ENCODE data around the gene ACKR2.

The ACKR2 gene

DNA sequence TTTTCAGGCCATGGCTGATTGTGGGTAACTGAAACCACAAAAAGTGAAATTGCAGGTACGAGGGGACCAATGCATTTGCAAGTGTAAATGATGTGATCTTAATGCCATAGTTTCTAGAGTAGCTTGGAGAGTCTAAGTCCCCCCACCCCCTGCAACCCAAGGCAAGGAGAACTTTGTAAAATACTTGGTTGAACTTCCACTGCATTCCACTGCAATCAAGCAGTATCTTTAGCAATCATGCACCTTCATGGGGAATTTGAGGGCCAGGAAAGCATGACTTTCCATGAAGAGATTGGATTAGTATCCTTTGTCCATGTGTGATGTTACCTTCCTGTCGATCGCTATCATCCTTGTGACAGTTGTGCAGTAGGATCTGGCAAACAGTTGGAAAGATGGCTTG is 77.8 kb downstream of the ACKR2 start:
- DNase-seq (ENCODE audit: low read depth), result no peak

GRCh38 chr3:42891042-42891441 is 81.8 kb downstream of the ACKR2 start:
- DNase-seq (ENCODE audit: low read depth), result no peak

DNA sequence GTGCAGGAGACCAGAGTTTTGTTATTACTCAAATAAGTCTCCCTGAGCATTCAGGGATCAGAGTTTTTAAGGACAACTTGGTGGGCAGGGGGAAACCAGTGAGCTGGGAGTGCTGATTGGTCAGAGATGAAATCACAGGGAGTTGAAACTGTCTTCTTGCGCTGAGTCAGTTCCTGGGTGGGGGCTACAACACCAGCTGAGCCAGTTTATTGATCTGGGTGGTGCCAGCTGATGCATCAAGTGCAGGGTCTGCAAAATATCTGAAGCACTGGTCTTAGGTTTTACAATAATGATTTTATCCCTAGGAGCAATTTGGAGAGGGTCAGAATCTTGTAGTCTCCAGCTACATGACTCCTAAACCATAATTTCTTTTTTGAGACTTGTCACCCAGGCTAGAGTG is 82.9 kb downstream of the ACKR2 start:
- DNase-seq (ENCODE audit: low read depth), result no peak

DNA sequence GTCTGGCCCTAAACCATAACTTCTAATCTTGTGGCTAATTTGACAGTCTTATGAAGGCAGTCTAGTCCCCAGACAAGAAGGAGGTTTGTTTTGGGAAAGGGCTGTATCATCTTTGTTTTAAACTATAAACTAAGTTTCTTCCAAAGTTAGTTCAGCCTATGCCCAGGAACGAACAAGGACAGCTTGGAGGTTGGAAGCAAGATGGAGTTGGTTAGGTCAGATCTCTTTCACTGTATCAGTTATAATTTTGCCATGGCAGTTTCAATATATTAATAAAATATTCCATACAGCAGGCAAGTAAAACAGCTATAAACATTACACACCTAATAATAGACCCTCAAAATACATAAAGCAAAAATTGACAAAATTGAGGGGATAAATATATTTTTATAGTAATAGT is 83.6 kb downstream of the ACKR2 start:
- DNase-seq (ENCODE audit: low read depth), result no peak

- DNase-seq (ENCODE audit: low read depth), result no peak
Observed at GRCh38 chr3:42894698-42895579, 85.7 kb downstream of the ACKR2 start.

DNA sequence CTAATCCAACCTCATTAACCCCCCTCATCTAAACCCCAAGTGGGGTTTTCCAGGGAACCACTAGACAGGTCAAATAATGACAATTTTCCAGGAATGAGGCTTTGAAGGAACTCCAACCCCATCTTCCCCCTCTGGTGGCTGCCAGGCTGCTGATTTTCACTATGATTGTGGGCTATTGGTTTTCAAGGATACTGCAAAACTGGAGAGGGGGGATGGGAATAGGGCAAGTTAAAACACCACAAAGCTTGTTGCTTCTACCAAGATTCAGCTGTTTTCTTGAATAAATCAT is 86.3 kb downstream of the ACKR2 start:
- no peak for DNase-seq (ENCODE audit: low read depth)

DNA sequence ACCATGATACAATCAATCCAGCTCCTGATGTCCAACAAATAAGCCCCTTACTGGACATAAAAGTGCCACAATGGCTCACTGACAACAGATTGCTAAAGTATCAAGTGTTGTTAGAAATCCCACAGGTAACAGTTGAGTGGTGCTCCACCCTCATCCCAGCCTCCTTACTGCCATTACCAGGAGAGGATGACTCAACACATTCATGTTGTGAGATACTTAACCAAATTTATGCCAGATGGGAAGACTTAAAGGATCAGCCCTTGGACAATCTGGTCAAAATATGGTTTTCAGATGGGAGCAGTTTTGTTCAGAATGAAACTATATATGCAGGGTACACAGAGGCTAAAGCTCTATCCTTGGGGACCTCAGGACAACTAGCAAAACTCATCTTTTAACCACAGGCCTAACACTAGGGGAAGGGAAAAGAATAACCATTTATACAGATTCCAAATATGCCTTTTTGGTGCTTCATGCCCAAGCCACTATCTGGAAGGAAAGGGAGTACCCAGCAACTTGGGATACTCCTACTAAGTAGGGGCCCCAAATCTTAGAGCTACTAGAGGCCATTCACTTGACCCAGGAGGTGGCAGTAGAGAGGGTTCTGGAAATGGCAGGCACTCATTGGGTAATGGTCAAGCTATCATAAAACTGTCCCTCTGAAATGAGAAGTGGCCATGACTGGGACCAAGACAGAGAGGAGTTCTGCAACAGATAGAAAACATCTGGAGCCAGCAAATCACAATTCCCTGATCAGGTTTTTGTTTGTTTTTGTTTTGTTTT is 89.8 kb downstream of the ACKR2 start:
- no peak for DNase-seq (ENCODE audit: low read depth)

GRCh38 chr3:42900226-42901072 is 91.2 kb downstream of the ACKR2 start:
- no peak for DNase-seq (ENCODE audit: low read depth)

- DNase-seq (ENCODE audit: low read depth), result no peak
Observed at GRCh38 chr3:42901073-42901415, 91.8 kb downstream of the ACKR2 start.

- DNase-seq (ENCODE audit: low read depth), result no peak
Observed at GRCh38 chr3:42902257-42902656, 93.0 kb downstream of the ACKR2 start.

DNA sequence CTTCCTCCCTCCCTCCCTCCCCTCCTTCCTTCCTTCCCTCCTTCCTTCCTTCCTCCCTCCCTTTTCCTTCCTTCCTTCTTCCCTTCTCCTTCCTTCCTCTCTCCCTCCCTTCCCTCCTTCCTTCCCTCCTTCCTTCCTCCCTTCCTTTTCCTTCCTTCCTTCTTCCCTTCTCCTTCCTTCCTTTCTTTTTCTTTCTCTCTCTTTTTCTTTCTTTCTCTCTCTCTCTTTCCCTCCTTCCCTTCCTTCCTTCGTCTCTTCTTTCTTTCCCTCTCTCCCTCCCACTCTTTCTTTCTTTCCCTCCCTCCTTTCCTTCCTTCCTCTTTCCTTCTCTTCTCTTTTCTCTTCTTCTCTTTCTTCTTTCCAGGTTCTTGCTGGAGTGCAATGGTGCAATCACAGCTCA is 94.8 kb downstream of the ACKR2 start:
- no peak for DNase-seq (ENCODE audit: low read depth)

DNA sequence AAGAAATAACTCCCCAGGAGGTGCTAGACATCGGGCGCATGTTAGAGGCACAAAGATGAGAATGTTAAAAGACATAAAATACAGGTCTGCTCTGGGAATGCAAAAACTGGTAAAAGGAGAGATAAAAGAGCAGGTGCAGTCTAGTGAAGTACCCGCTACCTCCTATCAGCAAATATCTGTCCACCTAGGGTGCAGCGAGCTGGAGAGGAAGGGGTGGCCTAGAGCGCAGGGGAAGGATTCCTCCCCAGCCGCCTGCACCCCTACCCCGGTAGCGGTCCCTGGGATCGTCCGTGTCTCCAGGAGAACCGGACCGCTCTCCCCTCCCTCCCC is 96.5 kb downstream of the ACKR2 start:
- DNase-seq (ENCODE audit: low read depth), result no peak

- no peak for DNase-seq (ENCODE audit: low read depth)
Observed at GRCh38 chr3:42906070-42906847, 97.0 kb downstream of the ACKR2 start, which contains the start of gene ZNF662. Gene ZNF662 (plus strand): TSS chr3:42906142. CDS start chr3:42908115, 1,973 bp downstream.

GRCh38 chr3:42906848-42907183 is 97.6 kb downstream of the ACKR2 start:
- DNase-seq (ENCODE audit: low read depth), result no peak

GRCh38 chr3:42908675-42909074 is 99.4 kb downstream of the ACKR2 start:
- no peak for DNase-seq (ENCODE audit: low read depth)

DNA sequence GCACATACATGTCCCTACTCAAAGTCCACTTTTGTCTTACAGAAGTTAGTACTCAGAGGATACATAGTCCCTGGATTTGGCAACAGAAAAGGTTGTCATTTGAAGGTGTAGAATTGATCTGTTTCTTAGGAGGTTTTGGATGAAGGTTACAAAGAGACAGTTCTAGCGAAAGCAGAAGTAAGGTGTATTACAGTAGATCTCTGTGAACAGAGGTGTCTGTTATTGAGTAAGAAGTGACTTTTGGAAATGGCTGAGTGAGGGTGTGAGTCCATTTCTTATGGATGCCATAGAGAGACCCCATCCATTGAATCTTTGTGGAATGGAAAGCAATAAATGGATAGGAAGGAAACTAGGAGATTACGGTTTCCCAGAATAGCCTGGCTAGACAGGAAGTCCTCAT is 102.3 kb downstream of the ACKR2 start:
- DNase-seq (ENCODE audit: low read depth), result no peak

DNA sequence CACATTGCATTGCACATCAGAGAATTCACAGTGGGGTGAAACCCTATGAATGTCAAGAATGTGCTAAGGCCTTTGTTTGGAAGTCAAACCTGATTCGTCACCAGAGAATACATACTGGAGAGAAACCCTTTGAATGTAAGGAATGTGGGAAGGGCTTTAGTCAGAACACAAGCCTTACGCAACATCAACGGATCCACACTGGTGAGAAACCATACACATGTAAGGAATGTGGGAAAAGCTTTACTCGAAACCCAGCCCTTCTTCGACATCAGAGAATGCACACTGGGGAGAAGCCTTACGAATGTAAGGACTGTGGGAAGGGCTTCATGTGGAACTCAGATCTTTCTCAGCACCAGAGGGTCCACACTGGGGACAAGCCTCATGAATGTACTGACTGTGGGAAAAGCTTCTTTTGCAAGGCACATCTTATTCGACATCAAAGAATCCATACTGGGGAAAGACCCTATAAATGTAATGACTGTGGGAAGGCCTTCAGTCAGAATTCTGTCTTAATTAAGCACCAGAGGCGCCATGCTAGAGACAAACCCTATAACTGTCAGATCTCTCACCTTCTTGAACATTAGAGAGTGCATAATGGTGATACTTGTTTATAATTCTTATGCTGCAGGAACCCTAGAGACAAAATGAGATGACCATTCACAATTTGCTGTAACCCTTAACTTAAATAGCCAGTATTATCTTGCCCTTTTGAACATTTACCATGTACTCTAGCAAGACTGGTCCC is 105.7 kb downstream of the ACKR2 start:
- no peak for DNase-seq (ENCODE audit: low read depth)

Measured in non-pigmented ciliary epithelial cell (primary cell).